Measurements from ENCODE around the gene NAALADL2.
"Not testable (repeated sequence)": the region's sequence is repeated elsewhere in the genome, so short reads cannot be mapped to it uniquely, and the experiment has no call there.

Gene NAALADL2

DNA sequence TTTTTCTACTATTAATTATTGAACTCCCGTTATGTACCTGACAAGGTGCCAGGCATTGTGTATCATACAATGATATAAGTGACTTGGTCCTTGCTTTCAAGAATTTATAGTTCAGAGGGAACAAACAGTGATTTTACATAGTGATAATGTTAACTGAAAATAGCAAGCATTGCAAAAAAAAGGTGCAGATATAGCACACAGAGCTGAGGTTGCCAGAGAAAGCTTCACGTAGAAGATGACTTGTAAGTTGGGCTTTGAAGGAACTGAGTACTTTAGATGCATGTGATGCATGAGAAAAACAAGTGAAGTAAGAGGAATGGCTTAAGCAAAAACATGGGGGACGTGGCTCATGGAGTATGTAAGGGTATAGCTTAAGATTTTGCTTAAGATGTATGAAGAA is 584.5 kb downstream of the NAALADL2 start:
- no peak for DNase-seq

DNA sequence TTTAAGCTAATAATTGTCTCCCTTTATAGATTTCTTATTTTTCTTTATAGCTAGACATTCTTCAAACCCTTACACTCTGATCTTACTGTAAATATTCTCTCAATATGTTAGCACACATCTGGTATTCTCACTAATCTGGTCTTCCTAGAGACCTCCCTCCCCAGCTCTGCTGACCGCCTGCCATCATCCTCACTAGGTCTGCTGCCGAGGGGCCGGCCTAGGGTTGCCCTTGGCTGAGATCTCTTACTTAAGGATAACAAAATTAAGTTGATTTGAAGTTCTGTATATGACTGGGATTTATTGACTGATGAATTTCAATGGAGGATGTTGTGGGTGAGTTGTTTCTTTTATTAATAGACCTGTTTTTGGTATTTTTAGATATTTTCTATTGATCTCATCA is 586.6 kb downstream of the NAALADL2 start:
- DNase-seq, result no peak

DNA sequence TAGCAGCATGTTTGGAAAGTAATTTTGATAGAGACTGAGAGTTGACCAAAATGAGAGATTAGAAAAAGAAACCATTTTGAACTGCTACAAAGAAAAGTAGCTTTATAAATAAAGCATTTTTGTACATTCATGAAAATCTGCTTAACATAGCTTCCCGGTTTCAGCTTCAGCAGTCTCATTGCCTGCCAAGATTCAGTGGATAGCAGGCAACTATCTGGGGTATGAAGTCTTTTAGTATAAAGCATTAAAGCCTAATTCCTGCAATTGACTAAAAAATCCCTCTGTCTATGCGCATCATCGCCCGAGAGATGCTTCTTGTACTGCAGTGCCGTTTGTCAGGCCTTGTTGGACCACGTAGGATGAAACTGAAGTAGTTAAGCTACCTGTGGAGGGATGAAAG is 588.4 kb downstream of the NAALADL2 start:
- DNase-seq, result no peak

DNA sequence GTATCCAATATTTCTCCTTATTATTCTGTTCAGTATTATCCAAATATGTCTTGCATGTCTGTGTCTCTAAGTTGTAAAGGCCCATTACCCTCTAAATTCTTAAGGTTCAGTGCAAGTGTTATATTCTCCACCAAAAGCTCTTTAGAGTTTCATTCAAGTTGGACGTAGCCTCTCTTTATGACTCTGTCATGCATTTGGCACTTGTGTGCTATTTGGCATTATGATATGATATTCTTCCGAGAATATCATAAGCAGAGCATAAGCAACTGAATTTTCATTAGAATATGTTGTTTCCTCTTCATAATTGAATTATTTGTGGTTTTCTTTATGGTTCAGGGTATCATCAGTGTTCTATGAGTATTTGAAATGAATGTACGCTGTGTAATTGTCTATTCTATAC is 594.2 kb downstream of the NAALADL2 start:
- DNase-seq, result no peak

DNA sequence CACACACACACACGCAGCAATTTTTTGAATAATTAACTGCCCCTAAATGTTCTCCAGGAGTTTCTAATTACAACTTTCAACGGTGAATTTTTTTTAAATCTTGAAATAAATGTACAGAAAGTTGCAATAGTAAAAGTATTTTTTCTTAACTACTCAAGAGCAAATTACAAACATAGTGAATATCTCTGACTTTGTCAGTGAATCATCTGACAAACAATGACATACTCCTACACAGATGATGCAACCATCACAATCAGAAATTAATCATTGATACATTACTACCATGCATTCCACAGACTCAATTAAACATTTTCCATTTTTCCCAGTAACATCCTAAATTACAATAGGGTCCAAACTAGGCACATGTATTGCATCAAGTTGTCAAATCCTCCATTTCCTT is 597.3 kb downstream of the NAALADL2 start:
- DNase-seq, result no peak

DNA sequence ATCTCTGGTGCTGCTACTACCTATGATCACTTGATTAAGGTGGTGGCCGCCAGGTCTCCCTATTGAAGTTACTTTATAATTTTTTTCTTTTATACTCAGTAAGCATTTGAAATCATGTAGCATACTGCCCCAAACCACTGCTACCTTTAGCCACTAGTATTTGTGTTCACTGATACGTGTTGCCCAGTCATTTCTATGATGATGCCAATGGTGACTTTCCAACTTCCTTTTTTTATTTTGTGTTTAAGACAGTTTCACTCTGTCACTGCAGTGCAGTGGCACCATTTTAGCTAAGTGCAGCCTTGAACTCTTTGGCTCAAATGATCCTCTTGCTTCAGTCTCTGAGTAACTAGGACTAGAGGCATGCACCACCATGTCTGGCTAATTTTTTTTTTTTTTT is 598.2 kb downstream of the NAALADL2 start:
- DNase-seq, result no peak

DNA sequence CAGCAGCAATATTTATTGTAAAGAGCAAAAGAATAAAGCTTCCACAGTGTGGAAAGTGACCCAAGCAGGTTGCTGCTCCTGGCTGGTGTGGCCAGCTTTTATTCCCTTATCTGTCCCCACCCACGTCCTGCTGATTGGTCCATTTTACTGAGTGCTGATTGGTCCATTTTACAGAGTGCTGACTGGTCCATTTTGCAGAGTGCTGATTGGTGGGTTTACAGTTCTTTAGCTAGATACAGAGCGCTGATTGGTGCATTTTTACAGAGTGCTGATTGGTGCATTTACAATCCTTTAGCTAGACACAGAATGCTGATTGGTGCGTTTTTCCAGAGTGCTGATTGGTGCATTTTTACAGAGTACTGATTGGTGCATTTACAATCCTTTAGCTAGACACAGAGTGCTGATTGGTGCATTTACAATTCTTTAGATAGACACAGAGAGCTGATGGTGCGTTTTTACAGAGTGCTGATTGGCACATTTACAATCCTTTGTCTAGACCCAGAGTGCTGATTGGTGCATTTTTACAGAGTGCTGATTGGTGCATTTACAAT is 601.8 kb downstream of the NAALADL2 start:
- DNase-seq, result not testable (repeated sequence)

DNA sequence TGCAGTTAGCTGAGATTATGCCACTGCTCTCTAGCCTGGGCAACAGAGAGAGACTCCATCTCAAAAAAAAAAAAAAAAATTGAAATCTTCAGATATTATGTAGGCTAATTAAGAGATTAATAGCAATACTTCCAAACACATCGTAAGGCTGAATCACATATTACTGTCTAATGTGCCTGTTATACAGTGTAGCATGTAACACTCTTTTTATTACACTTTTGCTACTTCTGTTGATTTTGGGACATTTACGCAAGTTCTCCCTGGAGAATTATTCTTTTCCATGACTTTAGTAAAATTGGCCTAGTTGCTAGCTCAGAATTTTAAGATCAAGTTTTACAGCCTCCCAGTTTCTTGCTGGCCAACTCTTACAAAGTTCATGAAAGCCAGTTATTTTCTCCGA is 605.2 kb downstream of the NAALADL2 start:
- no peak for DNase-seq

DNA sequence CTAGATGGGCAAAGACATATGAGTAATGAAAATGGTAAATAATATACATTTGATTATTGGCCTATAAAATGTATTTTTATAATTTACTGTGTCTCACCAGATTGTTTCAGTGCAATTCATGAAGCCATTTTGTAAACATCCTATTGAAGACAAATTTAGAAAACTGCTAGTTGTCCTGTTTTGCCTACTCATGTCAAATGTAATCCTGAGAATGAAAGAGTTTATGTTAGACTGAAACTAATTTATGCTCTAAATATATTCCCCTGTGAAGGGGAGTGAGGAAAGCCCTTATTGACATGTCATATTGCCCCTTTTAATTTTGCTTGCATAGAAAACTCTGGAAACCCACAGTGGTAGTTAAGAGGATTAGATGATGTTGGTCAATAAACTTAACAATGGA is 610.0 kb downstream of the NAALADL2 start:
- no peak for DNase-seq

DNA sequence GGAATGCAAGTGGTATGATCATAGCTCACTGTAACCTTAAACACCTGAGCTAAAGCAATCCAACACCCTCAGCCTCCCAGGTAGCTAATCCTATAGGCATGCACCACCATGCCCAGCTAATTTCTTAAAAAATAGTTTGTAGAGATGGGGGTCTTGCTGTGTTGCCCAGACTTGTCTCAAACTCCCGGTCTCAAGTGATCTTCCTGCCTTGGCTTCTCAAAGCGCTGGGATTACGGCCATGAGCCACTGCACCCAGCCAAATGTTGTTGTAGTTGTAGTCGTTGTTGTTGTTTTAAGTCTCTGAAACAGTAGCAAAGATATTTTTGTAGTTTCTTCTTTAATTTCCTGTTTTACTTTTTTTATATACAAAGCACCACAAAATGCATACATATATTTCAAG is 616.6 kb downstream of the NAALADL2 start:
- DNase-seq, result no peak

DNA sequence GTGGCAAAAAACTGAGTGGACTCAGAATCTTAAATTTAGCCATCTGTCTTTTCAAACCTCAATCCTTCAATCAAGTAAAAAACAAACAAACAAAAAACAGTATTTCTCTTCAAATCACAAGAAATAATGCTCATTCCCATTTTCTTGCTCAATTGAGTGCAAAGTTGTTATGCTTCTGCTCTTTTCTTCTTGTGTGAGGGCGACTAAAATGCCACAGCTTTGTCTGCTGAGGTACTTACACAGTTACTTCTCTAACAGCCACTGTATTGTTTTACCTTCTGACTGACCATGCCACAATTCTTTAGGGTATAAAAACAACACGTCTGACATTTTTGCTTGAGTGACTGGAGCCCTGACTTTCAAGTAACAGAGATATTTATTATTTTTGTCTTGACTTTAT is 617.4 kb downstream of the NAALADL2 start:
- DNase-seq, result no peak

DNA sequence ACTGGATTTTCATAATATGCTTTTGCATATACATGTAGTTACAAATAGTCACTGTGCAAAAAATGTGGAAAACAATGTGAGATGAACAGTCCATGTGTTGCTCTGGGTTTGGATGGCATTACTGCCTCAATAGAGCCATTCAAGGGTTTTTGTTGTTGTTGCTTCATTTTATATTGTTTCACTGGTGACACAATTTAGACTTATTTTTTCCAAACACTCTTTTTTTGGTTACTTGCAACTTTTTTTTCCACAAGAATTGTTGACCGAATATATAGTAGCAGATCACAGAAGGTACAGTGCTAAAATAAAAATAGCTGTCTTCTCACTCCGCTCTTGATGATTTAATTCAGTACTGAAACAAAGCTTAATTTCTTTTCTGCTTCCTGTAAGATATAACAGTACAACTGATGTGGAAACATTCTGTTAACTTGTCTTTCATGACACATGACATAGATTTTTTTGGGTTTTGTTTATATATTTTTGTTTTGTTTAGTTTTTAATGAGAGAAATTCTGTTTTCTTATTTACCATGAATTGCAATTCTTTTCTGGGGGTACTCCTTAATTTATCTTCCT is 618.6 kb downstream of the NAALADL2 start:
- DNase-seq, result no peak

DNA sequence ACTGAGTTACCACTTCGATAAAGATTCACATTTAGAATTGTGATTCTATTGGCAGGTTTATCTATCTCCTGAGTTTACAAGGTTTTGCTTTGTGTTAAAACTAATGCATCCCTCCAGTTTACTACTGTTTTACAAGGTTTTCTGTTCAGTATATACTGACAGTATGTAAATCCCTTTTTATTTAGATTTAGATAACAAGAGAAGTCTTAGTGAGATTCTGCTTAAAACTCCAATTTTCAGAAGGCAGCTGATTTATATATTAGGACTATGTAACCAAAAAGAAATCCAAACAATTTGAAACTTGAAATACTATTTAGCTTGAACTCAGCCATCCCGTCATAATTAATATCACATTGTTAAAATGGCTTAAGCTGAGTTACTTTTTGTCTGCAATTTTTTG is 619.2 kb downstream of the NAALADL2 start:
- no peak for DNase-seq

DNA sequence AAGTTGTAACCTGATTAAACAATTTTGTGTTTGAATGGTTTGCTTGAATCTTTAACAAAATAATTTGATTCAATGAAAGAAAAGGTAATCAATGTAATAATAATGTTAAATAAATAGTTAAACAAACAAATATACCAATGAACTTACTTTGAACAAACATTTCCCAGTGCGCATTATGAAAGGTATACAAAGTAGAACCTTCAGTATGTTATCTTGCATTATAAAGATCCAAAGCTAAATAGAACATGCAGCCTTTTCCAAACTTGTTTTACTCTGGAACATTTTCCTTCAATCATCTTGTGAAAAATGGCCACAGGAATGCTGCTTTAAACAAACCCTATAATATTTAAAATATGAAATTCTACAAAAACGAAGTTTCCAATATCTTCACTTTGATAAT is 620.0 kb downstream of the NAALADL2 start:
- no peak for DNase-seq

DNA sequence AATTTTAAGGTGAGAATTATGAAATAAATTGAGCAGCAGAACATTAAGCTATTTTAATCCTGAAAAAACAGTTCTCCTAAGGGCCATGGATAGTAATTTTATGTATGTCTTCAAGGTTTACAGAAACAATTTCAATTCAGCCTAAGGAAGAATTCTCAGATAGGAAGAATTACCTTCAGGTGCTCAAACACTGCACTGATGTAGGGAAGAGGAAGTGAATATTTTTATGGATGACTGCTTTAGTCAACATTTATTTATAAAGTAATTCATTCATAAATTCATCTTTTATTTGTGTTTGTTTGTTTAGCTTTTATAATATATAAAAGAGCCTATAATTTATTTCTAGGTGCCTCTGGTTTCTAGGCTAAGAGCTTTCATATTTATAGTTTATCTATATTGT is 620.7 kb downstream of the NAALADL2 start:
- no peak for DNase-seq

DNA sequence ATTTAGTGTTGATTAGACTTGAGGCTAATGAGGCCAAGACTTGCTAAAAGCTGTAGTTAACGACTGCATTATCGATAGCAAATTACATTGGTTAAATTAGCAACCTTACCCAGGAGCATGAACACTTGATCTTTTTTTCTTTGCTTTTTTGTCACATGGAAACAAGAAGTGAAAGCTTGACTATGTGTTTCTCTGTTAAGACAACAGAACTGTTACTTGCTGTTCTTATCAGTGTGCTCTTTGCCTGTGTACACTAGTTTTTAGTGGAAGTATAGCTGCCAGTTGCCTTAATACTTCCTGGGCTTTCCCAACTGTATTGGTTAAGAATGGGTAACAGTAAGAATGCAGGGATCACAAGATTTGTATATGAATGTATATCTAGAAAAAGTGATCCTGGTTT is 625.5 kb downstream of the NAALADL2 start:
- no peak for DNase-seq

DNA sequence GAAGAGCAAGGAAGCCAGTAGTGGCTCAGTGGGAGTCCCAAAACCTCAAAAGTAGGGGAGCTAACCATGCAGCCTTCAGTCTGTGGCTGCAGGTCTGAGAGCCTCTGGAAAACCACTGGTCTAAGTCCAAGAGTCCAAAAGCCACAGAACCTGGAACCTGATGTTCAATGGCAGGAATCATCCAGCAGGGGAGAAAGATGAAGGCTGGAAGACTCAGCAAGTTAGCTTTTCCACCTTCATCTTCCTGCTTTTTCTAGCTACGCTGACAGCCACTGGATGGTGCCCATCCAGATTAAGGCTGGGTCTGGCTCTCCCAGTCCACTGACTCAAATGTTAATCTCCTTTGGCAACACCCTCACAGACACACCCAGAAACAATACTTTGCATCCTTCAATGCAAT is 626.3 kb downstream of the NAALADL2 start:
- no peak for DNase-seq

DNA sequence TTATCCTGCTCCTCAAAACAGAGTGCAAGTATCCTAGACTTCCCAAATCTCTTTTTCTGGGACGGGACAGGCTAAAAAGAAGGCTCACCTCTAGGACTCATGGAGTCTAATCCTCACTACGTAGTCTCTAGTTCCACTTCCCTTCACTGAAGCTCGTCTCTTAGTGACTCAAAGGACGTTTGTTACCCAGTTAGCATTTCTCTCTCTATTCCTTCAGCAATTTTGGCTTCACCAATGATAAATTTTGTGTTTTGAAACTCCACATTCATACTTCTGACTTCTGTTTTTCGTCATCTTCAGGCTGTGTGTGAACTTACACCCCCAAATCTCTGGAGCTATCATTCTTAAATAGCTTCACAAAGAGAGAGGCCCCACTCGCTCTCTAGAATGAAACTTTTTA is 627.1 kb downstream of the NAALADL2 start:
- no peak for DNase-seq

DNA sequence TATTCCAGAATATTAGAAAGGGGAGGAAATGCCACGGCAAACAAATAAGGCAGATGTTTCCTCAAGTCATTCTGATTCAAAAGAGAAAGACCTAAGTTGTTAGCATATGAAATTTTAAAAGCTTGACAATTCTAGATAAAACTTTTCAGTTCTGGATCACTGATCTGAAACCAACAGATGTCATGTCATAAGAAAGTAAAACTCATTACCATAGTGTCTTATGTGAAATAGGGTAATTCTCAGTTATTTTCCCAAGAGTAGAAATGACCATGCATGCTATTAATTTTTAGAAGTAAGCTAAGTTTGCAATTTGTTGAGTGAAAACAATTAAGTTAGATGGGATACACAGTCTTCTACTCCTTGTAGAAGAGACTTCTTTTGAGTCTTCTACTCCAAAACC is 630.3 kb downstream of the NAALADL2 start:
- DNase-seq, result no peak

DNA sequence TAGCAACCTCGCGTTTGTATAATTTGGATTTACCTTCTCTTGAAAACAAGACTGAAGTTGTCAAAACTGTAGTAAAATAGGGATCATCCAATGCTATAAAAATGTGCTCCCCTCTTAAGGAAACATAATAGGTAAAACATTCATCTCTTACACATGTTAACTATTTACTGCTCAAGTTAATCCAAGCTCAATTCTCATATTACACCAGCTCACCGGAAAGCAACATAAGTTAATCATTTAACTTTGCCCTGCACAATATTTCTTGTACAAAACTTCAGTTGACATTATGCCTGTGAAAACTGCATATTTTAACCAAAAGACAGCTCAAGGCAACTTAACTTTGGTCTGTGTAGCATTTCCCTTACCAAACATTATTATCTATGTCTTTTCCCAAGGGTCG is 634.2 kb downstream of the NAALADL2 start:
- no peak for DNase-seq

DNA sequence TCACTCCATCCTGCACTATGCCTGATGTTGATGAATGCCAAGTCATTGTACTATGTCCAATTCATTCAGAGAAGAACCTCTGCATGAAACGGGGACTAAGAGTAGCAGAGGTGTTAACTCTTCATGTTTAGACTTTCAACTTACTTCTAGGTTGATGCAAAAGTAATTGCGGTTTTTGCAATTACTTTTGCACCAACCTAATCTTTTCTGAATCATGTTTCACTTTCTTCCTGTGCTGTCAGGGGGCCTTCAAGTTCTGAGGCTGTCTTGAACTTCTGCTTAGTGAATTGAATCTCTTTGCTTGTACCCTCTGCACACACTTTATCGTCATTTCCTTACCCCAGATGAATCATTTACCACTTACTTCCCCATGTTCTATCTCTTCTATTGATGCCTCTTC is 636.2 kb downstream of the NAALADL2 start:
- no peak for DNase-seq

DNA sequence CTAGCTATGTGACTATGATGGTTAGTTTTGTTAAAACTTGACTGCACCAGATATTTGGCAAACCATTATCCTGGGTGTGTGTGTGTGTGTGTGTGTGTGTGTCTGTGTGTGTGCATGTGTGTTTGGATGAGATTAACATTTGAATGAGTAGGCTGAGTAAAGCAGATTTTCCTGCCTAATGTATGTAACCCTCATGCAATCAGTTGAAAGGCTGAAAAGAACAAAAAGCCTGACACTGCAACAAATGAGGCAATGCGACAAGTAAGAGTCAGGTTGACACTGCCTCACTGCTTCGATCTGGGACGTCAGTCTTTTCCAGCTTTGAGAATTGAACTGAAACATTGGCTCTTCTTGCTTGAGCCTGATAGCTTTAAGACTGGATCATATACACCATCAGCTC is 643.0 kb downstream of the NAALADL2 start:
- no peak for DNase-seq

DNA sequence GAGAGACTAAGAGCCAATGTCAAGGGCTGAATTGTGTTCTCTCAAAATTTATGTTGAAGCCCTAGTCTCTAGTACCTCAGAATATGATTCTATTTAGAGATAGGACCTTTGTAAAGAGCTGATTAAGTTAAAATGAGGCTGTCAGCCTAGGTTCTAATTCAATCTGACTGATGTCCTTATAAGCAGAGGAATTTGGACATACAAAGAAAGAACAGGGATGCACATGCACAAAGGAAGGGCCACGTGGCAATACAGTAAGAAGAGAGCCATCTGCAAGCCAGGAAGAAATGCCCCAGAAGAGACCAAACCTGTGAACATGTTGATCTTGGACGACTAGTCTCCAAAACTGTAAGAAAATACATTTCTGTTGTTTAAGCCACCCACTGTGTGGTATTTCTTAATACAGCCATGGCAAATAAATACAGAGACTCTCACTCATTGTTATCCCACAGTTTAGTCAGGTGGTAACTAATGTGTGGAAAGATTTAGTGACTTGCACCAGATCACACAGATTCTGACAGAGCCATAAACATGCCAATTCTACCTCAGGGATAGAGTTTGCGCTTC is 652.2 kb downstream of the NAALADL2 start:
- no peak for DNase-seq

DNA sequence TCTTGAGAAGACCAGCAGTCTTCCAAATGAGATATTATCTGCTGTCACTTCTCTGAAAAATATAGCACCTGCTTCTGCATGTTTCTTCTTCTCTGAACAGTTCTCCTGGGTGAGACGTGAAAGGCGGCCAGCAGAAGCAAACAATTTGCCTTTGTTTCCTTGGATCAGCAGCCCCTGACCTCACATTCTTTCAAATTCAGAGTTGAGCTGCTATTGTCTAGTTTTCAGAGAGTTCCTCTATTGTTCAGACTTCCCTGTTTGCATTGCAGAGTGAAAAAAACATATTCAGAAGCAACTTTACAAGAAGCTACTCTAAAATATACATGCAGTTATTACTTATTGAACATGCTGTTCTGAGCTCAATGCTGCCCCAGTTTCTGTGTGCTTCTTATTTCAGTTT is 653.6 kb downstream of the NAALADL2 start:
- no peak for DNase-seq

DNA sequence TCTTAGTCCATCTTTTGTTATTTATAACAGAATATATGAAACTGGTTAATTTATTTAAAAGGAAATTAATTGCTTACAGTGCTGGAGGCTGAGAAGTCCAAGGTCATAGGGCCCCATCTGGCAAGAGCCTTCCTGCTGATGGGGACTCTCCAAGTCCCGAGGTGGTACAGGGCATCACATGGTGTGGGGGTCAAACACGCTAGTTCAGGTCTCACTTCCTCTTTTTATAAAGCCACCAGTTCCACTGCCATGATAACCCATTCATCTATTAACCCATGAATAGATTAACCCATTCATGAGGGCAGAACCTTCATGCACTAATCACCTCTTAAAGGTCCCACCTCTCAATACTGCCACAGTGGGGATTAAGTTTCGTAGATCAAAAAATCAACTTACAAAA is 659.3 kb downstream of the NAALADL2 start:
- no peak for DNase-seq

All from SIG-M5 (cell line).